Measurements from ENCODE around the gene SYT17.

The SYT17 gene

DNA sequence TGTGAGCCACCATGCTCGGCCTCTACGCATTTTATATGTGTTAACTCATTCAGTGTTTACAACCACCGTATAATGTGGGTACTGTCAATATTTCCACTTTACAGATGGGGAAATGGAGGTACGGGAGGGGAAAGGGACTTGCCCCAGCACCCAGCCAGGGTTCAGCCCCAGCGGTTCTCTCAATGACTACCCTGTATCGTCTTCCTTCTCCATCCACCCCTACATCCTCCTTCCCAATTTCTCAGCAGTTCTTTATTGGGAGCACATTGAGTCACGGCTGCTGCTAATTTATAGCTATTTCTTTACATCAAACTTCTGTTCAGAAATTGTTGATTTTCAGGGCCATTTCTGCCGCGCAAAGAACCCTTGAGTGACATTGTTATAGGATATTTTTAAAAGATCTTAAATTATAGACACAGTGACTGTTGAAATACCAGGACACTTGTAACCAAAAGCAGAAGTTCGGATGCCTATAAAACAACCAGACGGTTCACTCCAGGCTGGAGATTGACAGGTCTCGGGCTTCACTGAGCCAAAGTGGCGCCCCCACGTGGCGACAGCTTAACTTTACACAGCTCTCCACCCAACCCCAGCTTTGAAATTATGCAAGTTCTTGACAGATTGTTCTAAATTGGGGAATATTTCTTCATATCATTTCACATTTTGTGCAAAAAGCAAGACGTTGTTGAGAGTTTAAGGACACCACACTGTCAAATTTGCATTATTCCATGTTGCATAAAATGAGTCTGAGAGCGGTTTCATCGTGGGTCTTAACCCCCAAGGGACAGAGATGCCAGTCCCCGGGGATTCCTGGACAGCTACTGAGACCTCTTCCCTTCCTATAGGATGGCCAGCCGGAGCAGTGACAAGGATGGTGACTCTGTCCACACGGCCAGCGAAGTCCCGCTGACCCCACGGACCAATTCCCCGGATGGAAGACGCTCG is 11.8 kb downstream of the SYT17 start:
- no peak overlapping the region for H3K4ac ChIP-seq (ENCODE audit: low read depth, low read length)
- no peak overlapping the region for H2BK120ac ChIP-seq (ENCODE audit: insufficient read depth, low read length, poor library complexity)
- no peak overlapping the region for H3K27ac ChIP-seq (ENCODE audit: low read depth, low read length)
- H3K14ac ChIP-seq (ENCODE audit: low read length): no peak overlapping the region
- no peak overlapping the region for H3K4me3 ChIP-seq (ENCODE audit: low read depth, low read length)
- H3K4me2 ChIP-seq (ENCODE audit: low read length): no peak overlapping the region
- peak; percentile 46 to 63 for DNase-seq
- H2AK5ac ChIP-seq (ENCODE audit: low read length): no peak overlapping the region
- no peaks in the 10 kb centered on the region for H3K27me3 ChIP-seq (ENCODE audit: insufficient read depth, low read length)
- H3K4me1 ChIP-seq (ENCODE audit: control insufficient read depth in 1 of 2, insufficient read depth in 2 of 2, low read length in 2 of 2): no peaks in the 10 kb centered on the region
- H3K79me1 ChIP-seq (ENCODE audit: low read length): peaks cover 4% of the 10 kb centered on the region
- H3K18ac ChIP-seq (ENCODE audit: low read length): no peak overlapping the region
- no peak overlapping the region for H4K91ac ChIP-seq (ENCODE audit: low read depth, low read length)
- peaks cover 3% of the 10 kb centered on the region for H3K9me3 ChIP-seq (ENCODE audit: insufficient read depth, low read depth, low read length)
- no peak overlapping the region for H4K12ac ChIP-seq (ENCODE audit: low read depth, low read length)
- H3K79me2 ChIP-seq (ENCODE audit: control insufficient read depth, insufficient read depth, low read length, poor library complexity): no peaks in the 10 kb centered on the region
- no CpG with 5 or more reads among the region's 27 CpGs for WGBS (ENCODE audit: extremely low coverage, insufficient coverage, insufficient read length)
- H4K8ac ChIP-seq (ENCODE audit: low read depth, low read length): no peak overlapping the region
- no peak overlapping the region for H3K9ac ChIP-seq (ENCODE audit: low read length)
- no peak overlapping the region for H2AFZ ChIP-seq (ENCODE audit: insufficient read depth, low read length, poor library complexity)
- no peak overlapping the region for H2BK12ac ChIP-seq (ENCODE audit: low read length)
- H2BK5ac ChIP-seq (ENCODE audit: low read depth, low read length, poor library complexity): no peak overlapping the region
- no peaks in the 10 kb centered on the region for H3K36me3 ChIP-seq (ENCODE audit: control insufficient read depth in 1 of 2, insufficient read depth in 2 of 2, low read length in 2 of 2)
- no peak overlapping the region for H3K23ac ChIP-seq (ENCODE audit: low read length)

DNA sequence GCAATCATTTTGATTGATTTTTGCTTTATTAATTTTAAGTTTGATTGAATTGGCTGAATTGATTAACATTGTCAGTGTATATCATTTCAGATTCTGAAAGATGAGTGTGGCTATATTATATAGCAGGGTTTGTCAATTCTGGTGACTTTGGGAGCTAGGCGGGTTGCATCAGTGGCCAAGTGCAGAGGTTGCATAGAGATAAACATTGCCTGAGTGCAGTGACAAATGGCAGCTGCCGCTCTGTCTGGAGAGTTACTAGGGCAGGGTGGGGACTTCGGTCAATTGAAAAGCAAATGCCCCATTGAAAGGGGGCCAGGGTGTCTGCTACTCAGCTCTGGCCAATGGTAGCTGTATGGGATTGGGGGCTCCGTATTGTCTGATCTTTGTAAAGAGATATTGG is 12.7 kb downstream of the SYT17 start:
- no peak overlapping the region for H3K4me3 ChIP-seq (ENCODE audit: low read depth, low read length)
- H4K12ac ChIP-seq (ENCODE audit: low read depth, low read length): no peak overlapping the region
- no peak overlapping the region for H3K4ac ChIP-seq (ENCODE audit: low read depth, low read length)
- no peak overlapping the region for H4K8ac ChIP-seq (ENCODE audit: low read depth, low read length)
- WGBS (ENCODE audit: extremely low coverage, insufficient coverage, insufficient read length): no CpG with 5 or more reads among the region's 4 CpGs
- no peak overlapping the region for H3K9ac ChIP-seq (ENCODE audit: low read length)
- H2AFZ ChIP-seq (ENCODE audit: insufficient read depth, low read length, poor library complexity): no peak overlapping the region
- no peaks in the 10 kb centered on the region for H3K79me2 ChIP-seq (ENCODE audit: control insufficient read depth, insufficient read depth, low read length, poor library complexity)
- H2BK5ac ChIP-seq (ENCODE audit: low read depth, low read length, poor library complexity): no peak overlapping the region
- H3K9me3 ChIP-seq (ENCODE audit: insufficient read depth, low read depth, low read length): peaks cover 3% of the 10 kb centered on the region
- H4K91ac ChIP-seq (ENCODE audit: low read depth, low read length): no peak overlapping the region
- peaks cover 7% of the 10 kb centered on the region for H3K79me1 ChIP-seq (ENCODE audit: low read length)
- no peak overlapping the region for H3K18ac ChIP-seq (ENCODE audit: low read length)
- H3K36me3 ChIP-seq (ENCODE audit: control insufficient read depth in 1 of 2, insufficient read depth in 2 of 2, low read length in 2 of 2): no peaks in the 10 kb centered on the region
- no peak overlapping the region for H3K4me2 ChIP-seq (ENCODE audit: low read length)
- H3K4me1 ChIP-seq (ENCODE audit: control insufficient read depth in 1 of 2, insufficient read depth in 2 of 2, low read length in 2 of 2): no peaks in the 10 kb centered on the region
- no peak for DNase-seq
- H3K23ac ChIP-seq (ENCODE audit: low read length): no peak overlapping the region
- H2AK5ac ChIP-seq (ENCODE audit: low read length): no peak overlapping the region
- H3K27ac ChIP-seq (ENCODE audit: low read depth, low read length): no peak overlapping the region
- H3K27me3 ChIP-seq (ENCODE audit: insufficient read depth, low read length): no peaks in the 10 kb centered on the region
- H2BK12ac ChIP-seq (ENCODE audit: low read length): no peak overlapping the region
- H3K14ac ChIP-seq (ENCODE audit: low read length): no peak overlapping the region
- H2BK120ac ChIP-seq (ENCODE audit: insufficient read depth, low read length, poor library complexity): no peak overlapping the region

DNA sequence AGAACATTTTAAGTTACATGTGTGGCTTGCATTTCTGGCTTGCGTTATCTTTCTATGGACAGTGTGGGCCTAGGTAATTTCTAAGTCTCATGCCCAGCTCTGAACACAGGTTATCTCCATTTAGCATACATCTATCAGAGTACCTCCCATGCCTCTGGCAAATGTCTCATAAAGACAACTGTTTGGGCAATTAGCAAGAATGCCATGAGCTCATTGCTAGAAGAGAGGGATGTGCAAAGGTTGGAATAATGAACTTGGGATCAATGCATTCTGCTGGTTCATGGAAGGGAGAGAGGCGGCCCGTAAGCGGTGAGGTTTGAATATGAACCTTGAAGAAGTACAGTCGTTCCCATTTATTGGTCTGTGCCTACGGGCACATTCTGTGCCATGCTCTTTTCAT is 14.4 kb downstream of the SYT17 start:
- DNase-seq: peak; percentile 76 to 91
- Histone ChIP-seq H3K9me3 (ENCODE audit: insufficient read depth, low read depth, low read length) (peaks cover 3% of the 10 kb centered on the region), H3K4me2 (ENCODE audit: low read length) (no peak overlapping the region), H3K79me2 (ENCODE audit: control insufficient read depth, insufficient read depth, low read length, poor library complexity) (no peaks in the 10 kb centered on the region), H3K27ac (ENCODE audit: low read depth, low read length) (no peak overlapping the region), H3K18ac (ENCODE audit: low read length) (no peak overlapping the region), H3K4me1 (ENCODE audit: control insufficient read depth in 1 of 2, insufficient read depth in 2 of 2, low read length in 2 of 2) (no peaks in the 10 kb centered on the region), H3K79me1 (ENCODE audit: low read length) (peaks cover 7% of the 10 kb centered on the region), H2AFZ (ENCODE audit: insufficient read depth, low read length, poor library complexity) (no peak overlapping the region), H4K12ac (ENCODE audit: low read depth, low read length) (no peak overlapping the region), H3K9ac (ENCODE audit: low read length) (no peak overlapping the region), H2BK12ac (ENCODE audit: low read length) (no peak overlapping the region), H3K36me3 (ENCODE audit: control insufficient read depth in 1 of 2, insufficient read depth in 2 of 2, low read length in 2 of 2) (no peaks in the 10 kb centered on the region), H4K8ac (ENCODE audit: low read depth, low read length) (no peak overlapping the region), H3K14ac (ENCODE audit: low read length) (no peak overlapping the region), H3K23ac (ENCODE audit: low read length) (no peak overlapping the region), H4K91ac (ENCODE audit: low read depth, low read length) (no peak overlapping the region), H2AK5ac (ENCODE audit: low read length) (no peak overlapping the region), H2BK5ac (ENCODE audit: low read depth, low read length, poor library complexity) (no peak overlapping the region), H3K27me3 (ENCODE audit: insufficient read depth, low read length) (no peaks in the 10 kb centered on the region), H3K4me3 (ENCODE audit: low read depth, low read length) (no peak overlapping the region), H2BK120ac (ENCODE audit: insufficient read depth, low read length, poor library complexity) (no peak overlapping the region), H3K4ac (ENCODE audit: low read depth, low read length) (no peak overlapping the region)
- WGBS (ENCODE audit: extremely low coverage, insufficient coverage, insufficient read length): no CpG with 5 or more reads among the region's 6 CpGs

DNA sequence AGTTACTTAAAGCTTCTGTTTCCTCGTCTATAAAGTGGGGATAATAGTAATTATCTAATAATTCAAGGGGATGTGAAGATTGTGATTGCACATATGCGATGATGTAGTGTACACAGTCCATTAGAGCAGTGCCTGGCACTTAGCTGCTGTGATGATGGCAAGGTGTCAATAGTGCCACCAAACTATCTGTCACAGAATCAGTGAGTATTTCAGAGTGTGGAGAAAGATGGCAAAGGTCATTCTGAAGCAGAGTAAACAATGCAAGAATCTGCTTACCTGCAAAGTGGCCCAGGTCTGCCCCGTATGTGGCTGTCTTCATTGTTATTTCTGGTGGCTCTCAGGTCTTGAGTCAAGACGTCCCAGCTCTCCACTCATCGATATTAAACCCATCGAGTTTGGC is 15.1 kb downstream of the SYT17 start:
- Histone ChIP-seq H4K91ac (ENCODE audit: low read depth, low read length) (no peak overlapping the region), H3K4me3 (ENCODE audit: low read depth, low read length) (no peak overlapping the region), H3K18ac (ENCODE audit: low read length) (no peak overlapping the region), H3K23ac (ENCODE audit: low read length) (no peak overlapping the region), H2BK5ac (ENCODE audit: low read depth, low read length, poor library complexity) (no peak overlapping the region), H2AFZ (ENCODE audit: insufficient read depth, low read length, poor library complexity) (no peak overlapping the region), H4K8ac (ENCODE audit: low read depth, low read length) (no peak overlapping the region), H3K27ac (ENCODE audit: low read depth, low read length) (no peak overlapping the region), H3K36me3 (ENCODE audit: control insufficient read depth in 1 of 2, insufficient read depth in 2 of 2, low read length in 2 of 2) (no peaks in the 10 kb centered on the region), H3K27me3 (ENCODE audit: insufficient read depth, low read length) (no peaks in the 10 kb centered on the region), H3K9me3 (ENCODE audit: insufficient read depth, low read depth, low read length) (peaks cover 3% of the 10 kb centered on the region), H2BK12ac (ENCODE audit: low read length) (no peak overlapping the region), H3K79me1 (ENCODE audit: low read length) (peaks cover 7% of the 10 kb centered on the region), H2BK120ac (ENCODE audit: insufficient read depth, low read length, poor library complexity) (no peak overlapping the region), H3K9ac (ENCODE audit: low read length) (no peak overlapping the region), H3K79me2 (ENCODE audit: control insufficient read depth, insufficient read depth, low read length, poor library complexity) (no peaks in the 10 kb centered on the region), H3K4me2 (ENCODE audit: low read length) (no peak overlapping the region), H3K4ac (ENCODE audit: low read depth, low read length) (no peak overlapping the region), H3K4me1 (ENCODE audit: control insufficient read depth in 1 of 2, insufficient read depth in 2 of 2, low read length in 2 of 2) (no peaks in the 10 kb centered on the region), H4K12ac (ENCODE audit: low read depth, low read length) (no peak overlapping the region), H2AK5ac (ENCODE audit: low read length) (no peak overlapping the region), H3K14ac (ENCODE audit: low read length) (no peak overlapping the region)
- no peak for DNase-seq
- no CpG with 5 or more reads among the region's 6 CpGs for WGBS (ENCODE audit: extremely low coverage, insufficient coverage, insufficient read length)

Measured in trophoblast cell (in vitro differentiated cells and primary cell).